GM11168 (cell line): ENCODE results near the gene TREML2.
"Not testable (repeated sequence)": the region's sequence is repeated elsewhere in the genome, so short reads cannot be mapped to it uniquely, and the experiment has no call there.

Experiments used
- in situ Hi-C: fragments of 300-500 bp; cut with MboI; formaldehyde crosslinking; loops from one replicate; pipeline ENCODE4 v1.12.0; 2022; ENCODE audit warnings: low sequenced_read_pairs; ENCODE audit not compliant: unreplicated experiment

The TREML2 gene

GRCh38 chr6:41200901-41201763 is at the start of gene TREML2:
TREML2 (minus strand) TSS chr6:41201149; CDS start chr6:41201008, 141 bp downstream.
- in situ Hi-C loops = no loop called here

- in situ Hi-C loops = no loop called here
Observed at GRCh38 chr6:41247882-41248705, 47.1 kb upstream of the TREML2 start.

- in situ Hi-C loops = no loop called here
Observed at GRCh38 chr6:41247288-41247865, 46.4 kb upstream of the TREML2 start.

GRCh38 chr6:41246529-41246928 is 45.6 kb upstream of the TREML2 start:
- in situ Hi-C loops = not testable (repeated sequence)

GRCh38 chr6:41239467-41240159 is 38.7 kb upstream of the TREML2 start:
- in situ Hi-C loops = no loop called here

GRCh38 chr6:41237128-41237527 is 36.2 kb upstream of the TREML2 start:
- in situ Hi-C loops = no loop called here

- in situ Hi-C loops = no loop called here
Observed at GRCh38 chr6:41236276-41236675, 35.3 kb upstream of the TREML2 start.

GRCh38 chr6:41232667-41233066 is 31.7 kb upstream of the TREML2 start:
- in situ Hi-C loops = no loop called here

- in situ Hi-C loops = no loop called here
Observed at GRCh38 chr6:41231246-41231645, 30.3 kb upstream of the TREML2 start.

- in situ Hi-C loops = no loop called here
Observed at GRCh38 chr6:41229721-41230120, 28.8 kb upstream of the TREML2 start.

- in situ Hi-C loops = no loop called here
Observed at GRCh38 chr6:41228616-41229015, 27.7 kb upstream of the TREML2 start.

- in situ Hi-C loops = no loop called here
Observed at GRCh38 chr6:41228096-41228495, 27.1 kb upstream of the TREML2 start, which contains the start of gene TREML4. TREML4 (plus strand) TSS chr6:41228349; CDS start chr6:41228428, 79 bp downstream.

- in situ Hi-C loops = no loop called here
Observed at GRCh38 chr6:41226752-41227151, 25.8 kb upstream of the TREML2 start.

- in situ Hi-C loops = no loop called here
Observed at GRCh38 chr6:41224800-41225199, 23.9 kb upstream of the TREML2 start.

GRCh38 chr6:41222513-41222912 is 21.6 kb upstream of the TREML2 start:
- in situ Hi-C loops = no loop called here

GRCh38 chr6:41222045-41222444 is 21.1 kb upstream of the TREML2 start:
- in situ Hi-C loops = no loop called here

- in situ Hi-C loops = no loop called here
Observed at GRCh38 chr6:41216616-41217015, 15.7 kb upstream of the TREML2 start.

- in situ Hi-C loops = no loop called here
Observed at GRCh38 chr6:41215777-41216176, 14.8 kb upstream of the TREML2 start.

GRCh38 chr6:41214559-41215238 is 13.8 kb upstream of the TREML2 start:
- in situ Hi-C loops = no loop called here
